VCaP (cell line): ENCODE results near the gene GDI1.

ENCODE experiments used
- H3K27ac ChIP-seq: fragments of 450-650 bp; 2 replicates; pipeline ENCODE4 v1.5.1; 2017
- CTCF ChIP-seq: fragments of 450-650 bp; conservative IDR thresholded peaks from 2 replicates; pipeline ENCODE4 v1.5.1; 2017; ENCODE audit warnings: mild to moderate bottlenecking, moderate library complexity

Gene GDI1

GRCh38 chrX:154476821-154477220 lies 39.9 kb downstream of the GDI1 start:
- no peak for TF ChIP-seq CTCF
- no peak overlapping the region for H3K27ac ChIP-seq

GRCh38 chrX:154477891-154478477 lies 41.0 kb downstream of the GDI1 start:
- H3K27ac ChIP-seq = peak overlapping the region; percentile 68
- TF ChIP-seq CTCF = no peak

- H3K27ac ChIP-seq = peak within 1 kb of the TSS; percentile 68
- no peak for TF ChIP-seq CTCF
Observed at GRCh38 chrX:154478728-154479622, 42.0 kb downstream of the GDI1 start, which contains the start of gene LAGE3. Gene LAGE3, minus strand, starts transcription at chrX:154479281. Its CDS starts 366 bp downstream, at chrX:154478915.

GRCh38 chrX:154481195-154481594 lies 44.2 kb downstream of the GDI1 start:
- H3K27ac ChIP-seq = no peak overlapping the region
- no peak for TF ChIP-seq CTCF

- no peak overlapping the region for H3K27ac ChIP-seq
- no peak for TF ChIP-seq CTCF
Observed at GRCh38 chrX:154481911-154482601, 45.1 kb downstream of the GDI1 start.

GRCh38 chrX:154482786-154483185 lies 45.8 kb downstream of the GDI1 start:
- H3K27ac ChIP-seq = no peak overlapping the region
- TF ChIP-seq CTCF = no peak

- no peak for TF ChIP-seq CTCF
Observed at GRCh38 chrX:154483325-154483724, 46.4 kb downstream of the GDI1 start.

More at GRCh38 chrX:154483325-154483724, 46.4 kb downstream of the GDI1 start:
- H3K27ac ChIP-seq = no peak overlapping the region
